GM23338 (cell line): ENCODE data around the gene ILKAP.

ENCODE experiments used
- ZNF114 ChIP-seq: fragments of 250-450 bp; sonication (Bioruptor Pico); IDR thresholded peaks from 2 replicates; pipeline ENCODE4 v1.5.0; 2020; ENCODE audit warnings: mild to moderate bottlenecking, moderate library complexity
- TF ChIP-seq, protein P1 (sequence below), 2 experiments: fragments of 200-600 bp in 1 of 2; sonication (generic) in 1 of 2; conservative IDR thresholded peaks; 2 replicates each; pipeline versions ENCODE4 v1.5.1 to v1.6.1; 2016 to 2017; ENCODE audit warnings: antibody characterized with exemption in 2 of 2, low read depth in 2 of 2, mild to moderate bottlenecking in 2 of 2, moderate library complexity in 1 of 2

DNA sequence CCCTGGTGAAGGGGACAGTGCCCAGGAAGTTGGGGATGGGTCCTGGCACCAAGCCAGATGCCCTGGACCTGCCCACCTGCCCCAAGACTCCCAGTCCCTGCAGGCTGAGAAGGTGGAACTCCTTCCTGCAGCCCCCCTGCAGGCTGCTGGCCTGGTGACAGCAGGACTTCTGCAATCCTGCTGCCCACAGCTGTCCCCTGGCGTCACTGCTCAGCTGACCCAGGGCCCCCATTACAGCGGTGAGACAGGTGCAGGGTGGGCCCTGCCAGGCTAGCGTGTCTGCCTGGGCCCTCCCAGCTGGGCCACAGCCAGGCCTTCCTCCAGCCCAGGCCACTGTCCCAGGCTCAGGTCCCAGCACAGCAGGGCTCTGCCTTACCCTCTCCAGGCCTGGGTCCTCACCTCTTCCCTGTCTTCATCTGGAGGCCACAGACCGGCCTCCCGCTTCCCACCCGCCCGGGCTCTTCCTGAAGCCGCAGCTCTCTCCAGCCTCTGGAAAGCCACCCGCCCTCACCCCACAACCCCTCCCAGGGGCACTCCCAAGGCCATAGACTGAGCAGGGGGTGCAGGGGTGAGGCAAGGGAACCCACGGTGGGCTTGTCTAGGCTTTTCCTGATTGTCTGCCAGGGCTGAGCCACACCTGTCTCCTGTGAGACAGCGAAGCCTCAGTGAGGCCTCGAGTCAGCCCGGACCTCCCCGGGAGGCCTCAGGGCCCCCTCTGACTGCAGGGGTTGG, 53.5 kb downstream of the ILKAP start:
- TF ChIP-seq, protein P1, sequence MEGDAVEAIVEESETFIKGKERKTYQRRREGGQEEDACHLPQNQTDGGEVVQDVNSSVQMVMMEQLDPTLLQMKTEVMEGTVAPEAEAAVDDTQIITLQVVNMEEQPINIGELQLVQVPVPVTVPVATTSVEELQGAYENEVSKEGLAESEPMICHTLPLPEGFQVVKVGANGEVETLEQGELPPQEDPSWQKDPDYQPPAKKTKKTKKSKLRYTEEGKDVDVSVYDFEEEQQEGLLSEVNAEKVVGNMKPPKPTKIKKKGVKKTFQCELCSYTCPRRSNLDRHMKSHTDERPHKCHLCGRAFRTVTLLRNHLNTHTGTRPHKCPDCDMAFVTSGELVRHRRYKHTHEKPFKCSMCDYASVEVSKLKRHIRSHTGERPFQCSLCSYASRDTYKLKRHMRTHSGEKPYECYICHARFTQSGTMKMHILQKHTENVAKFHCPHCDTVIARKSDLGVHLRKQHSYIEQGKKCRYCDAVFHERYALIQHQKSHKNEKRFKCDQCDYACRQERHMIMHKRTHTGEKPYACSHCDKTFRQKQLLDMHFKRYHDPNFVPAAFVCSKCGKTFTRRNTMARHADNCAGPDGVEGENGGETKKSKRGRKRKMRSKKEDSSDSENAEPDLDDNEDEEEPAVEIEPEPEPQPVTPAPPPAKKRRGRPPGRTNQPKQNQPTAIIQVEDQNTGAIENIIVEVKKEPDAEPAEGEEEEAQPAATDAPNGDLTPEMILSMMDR (conservative IDR thresholded peaks at IDR 0.05; ENCODE audit: low read depth in 2 of 2): no peak
- TF ChIP-seq ZNF114: no peak
